Measurements from ENCODE around the gene PERCC1. TPM values are rescaled to one million over a fixed set of nuclear protein-coding genes. Genes with fewer than 3 reads are reported as not detected.

The PERCC1 gene
- total RNA-seq, 1 donor from 2014 or later = not detected

GRCh38 chr16:1444730-1445517, 14.0 kb downstream of the PERCC1 start:
- intact Hi-C loops (cut with DNase I) = no loop called here
- DNase-seq (ENCODE audit: low spot score) (no peak), ATAC-seq (no peak)

DNA sequence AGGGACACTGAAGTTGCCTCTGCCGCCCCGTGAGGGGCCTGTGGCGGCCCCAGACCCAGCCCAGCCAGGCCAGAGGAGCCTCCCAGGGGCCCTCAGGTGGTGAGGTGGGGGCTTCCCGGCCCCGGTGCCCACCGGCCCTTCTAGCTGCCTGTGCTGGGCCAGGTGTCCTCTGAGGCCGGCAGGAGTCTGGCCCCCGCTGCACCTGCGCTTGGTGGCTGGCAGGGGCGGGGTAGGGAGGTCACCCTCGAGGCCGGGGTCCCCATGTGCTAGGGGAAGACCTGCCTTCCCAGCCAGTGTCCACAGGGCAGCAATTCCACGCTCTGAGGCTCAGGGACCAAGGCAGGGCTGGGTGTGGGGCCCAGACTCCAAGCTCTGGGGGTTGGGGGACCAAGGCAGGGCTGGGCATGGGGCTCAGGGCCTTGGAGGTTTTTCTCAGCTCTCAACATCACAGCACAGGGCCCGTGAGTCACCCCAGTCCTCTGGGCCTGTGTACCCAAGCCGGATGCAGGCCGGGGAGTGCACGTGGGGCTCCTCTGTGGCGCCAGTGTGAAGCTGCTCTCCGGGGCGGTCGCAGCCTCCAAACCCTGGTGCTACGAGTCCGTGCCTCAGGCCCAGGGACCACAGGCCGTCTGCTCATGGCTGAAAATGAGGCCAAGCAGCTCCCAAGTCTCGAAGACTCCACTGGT, 14.8 kb downstream of the PERCC1 start:
- no peak for DNase-seq (ENCODE audit: low spot score)
- ATAC-seq = no peak
- intact Hi-C loops (cut with DNase I) = no loop called here

GRCh38 chr16:1446296-1447080, 15.6 kb downstream of the PERCC1 start:
- intact Hi-C loops (cut with DNase I) = no loop called here
- DNase-seq (ENCODE audit: low spot score) (no peak), ATAC-seq (no peak)

DNA sequence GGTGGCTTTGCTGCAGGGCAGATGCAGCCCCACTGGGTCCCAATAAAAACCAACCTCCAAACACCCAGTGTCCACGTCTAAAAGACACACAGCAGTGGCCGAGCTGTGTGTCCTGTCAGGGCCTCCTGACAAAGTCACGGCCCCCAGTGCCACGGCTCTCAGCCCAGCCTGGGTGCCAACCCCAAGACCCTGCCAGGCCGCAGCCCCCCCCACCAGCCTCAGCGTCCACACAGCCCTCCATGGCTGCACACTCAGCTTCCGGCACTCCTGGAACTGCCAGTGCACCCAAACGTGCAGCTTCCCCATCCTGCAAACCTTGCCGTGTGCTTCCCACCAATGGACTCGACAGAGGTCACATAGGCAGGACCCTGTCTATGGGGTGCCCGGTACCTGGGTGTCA, 17.1 kb downstream of the PERCC1 start:
- DNase-seq (ENCODE audit: low spot score) (no peak), ATAC-seq (no peak)
- intact Hi-C loops (cut with DNase I) = no loop called here

GRCh38 chr16:1448536-1449116, 17.7 kb downstream of the PERCC1 start:
- intact Hi-C loops (cut with DNase I) = no loop called here
- ATAC-seq = no peak
- no peak for DNase-seq (ENCODE audit: low spot score)

- ATAC-seq = no peak
- intact Hi-C loops (cut with DNase I) = no loop called here
These were observed 18.4 kb downstream of the PERCC1 start for GRCh38 chr16:1449201-1449788.

DNA sequence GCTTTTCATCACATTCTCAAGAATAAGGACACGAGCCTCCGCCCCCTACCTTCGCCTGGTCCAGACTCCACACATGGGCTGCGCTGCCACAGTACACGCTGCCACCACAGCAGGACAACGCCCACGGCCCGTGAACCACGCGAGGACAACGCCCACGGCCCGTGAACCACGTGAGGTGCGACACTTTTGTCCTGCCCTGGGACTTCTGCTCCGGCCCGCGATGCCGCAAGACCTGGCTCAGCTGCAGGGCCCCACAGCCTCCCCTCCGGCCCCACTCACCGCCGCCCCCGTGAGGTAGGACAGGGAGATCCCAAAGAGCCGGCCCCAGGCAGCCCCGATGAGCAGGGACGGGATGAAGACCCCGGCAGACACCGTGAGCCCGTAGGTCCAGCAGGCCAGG, 19.3 kb downstream of the PERCC1 start:
- ATAC-seq (no peak), DNase-seq (ENCODE audit: low spot score) (no peak)
- intact Hi-C loops (cut with DNase I) = no loop called here

More at GRCh38 chr16:1449201-1449788, 18.4 kb downstream of the PERCC1 start:
- no peak for DNase-seq (ENCODE audit: low spot score)

DNA sequence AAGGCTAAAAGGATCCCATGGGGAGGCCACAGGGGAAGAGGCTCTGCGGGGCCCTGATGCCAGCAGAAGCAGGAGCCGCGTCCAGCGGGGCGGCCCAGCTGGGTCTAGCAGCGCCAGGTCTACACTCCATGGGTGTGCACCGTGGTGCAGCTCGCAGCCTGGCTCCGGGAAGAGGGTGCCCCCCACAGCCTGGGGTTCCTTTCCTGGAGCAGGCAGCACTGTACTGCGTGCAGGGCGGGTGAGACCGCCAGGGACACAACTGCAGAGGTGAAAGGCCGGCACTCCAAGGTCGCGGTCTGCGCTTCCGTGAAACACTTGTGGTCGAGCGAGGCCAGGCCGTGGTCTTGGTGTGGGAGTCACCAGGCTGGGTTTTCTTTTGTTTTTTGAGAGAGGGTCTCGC, 20.0 kb downstream of the PERCC1 start:
- intact Hi-C loops (cut with DNase I) = no loop called here
- no peak for DNase-seq (ENCODE audit: low spot score)

DNA sequence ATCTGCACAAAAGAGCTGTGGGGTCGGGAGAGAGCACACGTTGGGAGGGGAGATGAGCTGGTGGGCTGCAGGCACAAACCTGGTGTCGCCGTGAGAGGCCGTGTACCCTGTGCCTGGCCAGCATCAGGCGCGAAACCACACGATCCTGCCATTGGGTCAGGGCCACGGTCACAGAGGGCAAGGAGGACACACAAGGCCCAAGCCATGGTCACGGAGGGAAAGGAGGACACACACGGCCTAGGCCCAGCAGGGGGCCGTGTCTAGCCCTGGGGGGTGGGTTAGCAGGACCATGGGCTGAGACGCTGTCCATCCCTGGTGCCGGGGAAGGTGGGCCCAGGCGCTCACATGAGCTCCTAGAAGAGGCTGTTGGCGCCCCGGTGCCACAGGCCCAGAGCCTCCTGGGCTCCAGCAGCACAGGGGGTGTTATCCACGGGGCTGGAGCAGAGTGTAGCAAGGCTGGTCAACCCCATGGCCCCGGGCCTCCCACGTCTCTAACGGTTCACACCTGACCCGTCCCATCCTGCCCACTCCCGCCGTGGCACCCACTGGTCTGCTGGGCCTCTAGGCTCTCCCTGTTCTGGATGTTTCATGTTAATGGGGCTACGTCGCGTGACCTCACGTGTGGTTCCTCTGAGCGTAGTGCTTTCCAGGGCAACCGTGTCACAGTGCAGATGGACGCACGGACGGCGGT, 21.0 kb downstream of the PERCC1 start:
- DNase-seq (ENCODE audit: low spot score) (no peak), ATAC-seq (no peak)
- intact Hi-C loops (cut with DNase I) = no loop called here

More for the DNA sequence above, 20.0 kb downstream of the PERCC1 start:
- ATAC-seq = no peak

DNA sequence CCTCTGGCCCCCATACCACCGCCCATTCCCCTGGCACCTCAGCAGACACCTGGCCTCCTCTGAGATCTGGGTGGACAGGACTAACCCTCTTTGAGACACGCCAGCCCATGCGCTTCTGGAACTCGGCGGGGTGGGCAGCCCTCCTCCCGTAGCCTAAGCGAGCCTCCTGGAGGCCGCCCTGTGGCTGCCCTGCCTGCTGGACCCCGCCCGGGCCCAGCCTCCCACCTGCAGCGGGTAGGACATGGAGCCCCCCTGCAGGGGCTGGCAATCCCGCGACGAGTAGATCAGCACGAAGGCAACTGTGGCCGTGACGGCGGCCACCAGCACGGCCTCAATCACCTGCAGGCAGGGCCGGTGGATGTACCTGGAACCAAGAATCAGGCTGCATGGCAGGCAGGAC, 21.7 kb downstream of the PERCC1 start:
- DNase-seq (ENCODE audit: low spot score) = no peak

GRCh38 chr16:1453316-1453715, 22.4 kb downstream of the PERCC1 start:
- ATAC-seq = no peak
- intact Hi-C loops (cut with DNase I) = no loop called here

More for the DNA sequence above, 21.7 kb downstream of the PERCC1 start:
- intact Hi-C loops (cut with DNase I) = no loop called here
- no peak for ATAC-seq

GRCh38 chr16:1454561-1454960, 23.7 kb downstream of the PERCC1 start:
- DNase-seq (ENCODE audit: low spot score) (no peak), ATAC-seq (no peak)
- intact Hi-C loops (cut with DNase I) = no loop called here

More at GRCh38 chr16:1453316-1453715, 22.4 kb downstream of the PERCC1 start:
- DNase-seq (ENCODE audit: low spot score) = no peak

GRCh38 chr16:1455190-1456171, 24.6 kb downstream of the PERCC1 start:
- DNase-seq (ENCODE audit: low spot score) (no peak), ATAC-seq (no peak)
- intact Hi-C loops (cut with DNase I) = no loop called here

- DNase-seq (ENCODE audit: low spot score) = no peak
- intact Hi-C loops (cut with DNase I) = no loop called here
- ATAC-seq = no peak
These were observed 26.1 kb downstream of the PERCC1 start for GRCh38 chr16:1456951-1457350.

DNA sequence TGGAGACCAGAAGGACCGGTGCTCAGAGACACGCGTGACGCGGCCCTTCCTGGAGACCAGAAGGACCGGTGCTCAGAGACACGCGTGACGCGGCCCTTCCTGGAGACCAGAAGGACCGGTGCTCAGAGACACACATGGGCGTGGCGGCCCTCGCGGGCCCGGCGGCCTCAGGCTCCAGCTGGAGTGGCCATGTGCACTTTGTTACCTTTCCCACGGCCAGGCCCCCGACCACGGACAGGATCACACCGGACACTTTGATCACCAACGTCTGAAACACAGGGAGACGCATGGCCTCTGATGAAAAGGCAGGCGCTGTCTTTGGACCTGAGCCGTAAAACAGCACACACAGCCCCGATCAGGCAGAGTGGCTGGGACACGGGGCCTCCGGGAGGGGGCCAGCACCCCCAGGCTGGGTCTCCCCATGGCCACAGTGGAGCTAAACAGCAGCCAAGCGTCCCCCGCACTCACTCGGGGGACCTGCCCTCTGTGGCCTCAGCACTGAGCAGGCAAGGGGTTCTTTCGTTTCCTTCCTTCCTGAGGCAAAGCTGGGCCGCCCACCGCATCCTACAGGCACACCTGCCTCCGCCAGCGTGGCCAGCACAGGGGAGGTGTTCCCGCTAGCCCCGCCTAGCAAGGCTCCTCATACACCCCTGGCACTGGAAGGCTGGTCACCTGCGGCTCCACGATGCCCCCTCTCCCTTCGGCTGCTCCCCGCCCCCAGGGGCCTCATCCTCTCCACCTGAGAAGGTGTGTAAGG, 26.8 kb downstream of the PERCC1 start:
- no peak for ATAC-seq
- DNase-seq (ENCODE audit: low spot score) = no peak
- intact Hi-C loops (cut with DNase I) = no loop called here

DNA sequence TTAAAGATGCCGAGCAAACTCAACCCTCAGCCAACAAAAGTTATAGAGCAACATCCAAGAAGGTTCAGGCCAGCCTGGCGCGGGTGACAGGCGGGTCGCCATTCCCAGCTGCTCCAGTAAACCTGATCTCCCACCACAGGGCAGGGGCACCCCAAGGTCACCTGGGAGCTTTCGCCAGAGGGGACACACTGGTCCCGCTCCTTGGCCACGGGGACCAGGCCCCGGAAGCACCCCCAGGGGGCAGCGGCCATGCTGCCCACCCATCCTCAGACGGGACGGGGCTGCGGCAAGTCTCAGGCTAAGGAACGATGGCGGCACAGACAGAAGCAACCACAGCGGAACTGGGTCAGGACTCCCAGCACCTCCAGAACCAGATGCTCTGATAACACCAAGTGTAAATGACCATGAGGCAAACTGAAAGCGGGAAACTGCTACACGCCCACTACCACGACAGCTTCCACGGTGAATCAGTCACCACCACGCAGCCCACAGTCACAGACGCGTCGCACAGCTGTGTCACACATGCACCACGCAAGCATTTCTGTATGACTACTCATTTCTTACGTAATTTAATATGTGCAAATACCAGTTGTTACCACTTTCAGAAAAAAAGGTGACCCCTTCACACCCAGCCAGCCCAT, 27.6 kb downstream of the PERCC1 start:
- ATAC-seq (no peak), DNase-seq (ENCODE audit: low spot score) (no peak)
- intact Hi-C loops (cut with DNase I) = no loop called here

Measured in sciatic nerve (tissue), 2 donors.